Neural cell (in vitro differentiated cells): ENCODE results near the gene ABCA12. TPM values are rescaled to one million over a fixed set of nuclear protein-coding genes. Genes with fewer than 3 reads are reported as not detected.

Experiments used
- H2AFZ ChIP-seq: fragments of 200-600, 300-800 bp; sonication (generic), shearing (Covaris generic); 2 replicates; pipeline ENCODE4 v1.6.0; 2014; ENCODE audit warnings: low read depth, mild to moderate bottlenecking, antibody characterized with exemption, low read length, moderate library complexity
- H3F3A ChIP-seq: fragments of 200-600 bp; shearing (Covaris generic); 2 replicates; pipeline ENCODE4 v1.6.1; 2016; ENCODE audit warnings: mild to moderate bottlenecking, moderate library complexity, mixed read lengths, antibody characterized with exemption, low read length; ENCODE audit not compliant: insufficient read depth, poor library complexity, severe bottlenecking
- H3K27ac ChIP-seq: fragments of 200-600, 300-800 bp; sonication (generic), shearing (Covaris generic); 2 replicates; pipeline ENCODE4 v1.5.1; 2014; ENCODE audit warnings: mild to moderate bottlenecking, low read length, moderate library complexity
- H3K27me3 ChIP-seq: fragments of 300-800, 200-600 bp; sonication (generic), shearing (Covaris generic); 2 replicates; pipeline ENCODE4 v1.6.0; 2014; ENCODE audit warnings: mild to moderate bottlenecking, low read depth, low read length, moderate library complexity; ENCODE audit not compliant: insufficient read depth
- H3K36me3 ChIP-seq: fragments of 300-800, 200-600 bp; sonication (generic), shearing (Covaris generic); 2 replicates; pipeline ENCODE4 v1.5.1; 2014; ENCODE audit warnings: mild to moderate bottlenecking, antibody characterized with exemption, low read length, moderate library complexity; ENCODE audit not compliant: insufficient read depth
- H3K4me2 ChIP-seq: fragments of 300-800, 200-600 bp; sonication (generic), shearing (Covaris generic); 2 replicates; pipeline ENCODE4 v1.6.0; 2014; ENCODE audit warnings: mild to moderate bottlenecking, low read length
- H3K4me3 ChIP-seq: fragments of 300-800, 200-600 bp; sonication (generic), shearing (Covaris generic); 2 replicates; pipeline ENCODE4 v1.5.1; 2014; ENCODE audit warnings: mild to moderate bottlenecking, low read length, moderate library complexity
- H3K79me2 ChIP-seq: fragments of 200-600 bp; shearing (Covaris generic); replicated peaks from 2 replicates; pipeline ENCODE4 v1.6.0; 2014; ENCODE audit warnings: mild to moderate bottlenecking, low read length, moderate library complexity; ENCODE audit not compliant: insufficient read depth
- H3K9ac ChIP-seq: fragments of 300-800, 200-600 bp; sonication (generic), shearing (Covaris generic); 2 replicates; pipeline ENCODE4 v1.6.1; 2016; ENCODE audit warnings: mild to moderate bottlenecking, low read length, mixed read lengths
- H3K9me2 ChIP-seq: fragments of 200-600 bp; shearing (Covaris generic); 2 replicates; pipeline ENCODE4 v1.6.1; 2016; ENCODE audit warnings: mild to moderate bottlenecking, low read length, mixed read lengths; ENCODE audit not compliant: insufficient read depth
- H3K9me3 ChIP-seq: fragments of 200-600, 300-800 bp; sonication (generic), shearing (Covaris generic); 2 replicates; pipeline ENCODE4 v1.6.1; 2016; ENCODE audit warnings: mild to moderate bottlenecking, mixed run types, low read length, moderate library complexity, mixed read lengths
- H4K20me1 ChIP-seq: fragments of 200-600 bp; shearing (Covaris generic); 2 replicates; pipeline ENCODE4 v1.6.1; 2016; ENCODE audit warnings: mild to moderate bottlenecking, mixed run types; ENCODE audit not compliant: insufficient read depth
- EP300 ChIP-seq: fragments of 450-650 bp; conservative IDR thresholded peaks from 2 replicates; pipeline ENCODE4 v1.6.1; 2014; ENCODE audit warnings: antibody characterized with exemption, mild to moderate bottlenecking, moderate library complexity; ENCODE audit not compliant: poor library complexity, severe bottlenecking
- EZH2 ChIP-seq: fragments of 200-600, 300-800 bp; shearing (Covaris generic), sonication (generic); IDR thresholded peaks from 2 replicates; pipeline ENCODE4 v1.6.1; 2014; ENCODE audit warnings: antibody characterized with exemption, low read length, borderline replicate concordance, mild to moderate bottlenecking; ENCODE audit not compliant: insufficient read depth, poor library complexity, severe bottlenecking
- MXI1 ChIP-seq: fragments of 450-650 bp; conservative IDR thresholded peaks from 2 replicates; pipeline ENCODE4 v1.6.1; 2014; ENCODE audit warnings: antibody characterized with exemption, mild to moderate bottlenecking; ENCODE audit not compliant: poor library complexity, severe bottlenecking
- POLR2AphosphoS5 ChIP-seq: IDR thresholded peaks from 2 replicates; pipeline ENCODE4 v1.6.1; 2012
- RAD21 ChIP-seq: fragments of 450-650 bp; conservative IDR thresholded peaks from 2 replicates; pipeline ENCODE4 v1.6.1; 2014; ENCODE audit warnings: antibody characterized with exemption, mild to moderate bottlenecking, moderate library complexity
- SMC3 ChIP-seq: fragments of 450-650 bp; conservative IDR thresholded peaks from 2 replicates; pipeline ENCODE4 v1.6.1; 2014; ENCODE audit warnings: antibody characterized with exemption, mild to moderate bottlenecking, moderate library complexity; ENCODE audit not compliant: poor library complexity
- TAF1 ChIP-seq: IDR thresholded peaks from 2 replicates; pipeline ENCODE4 v1.6.1; 2012; ENCODE audit warnings: low read depth
- polyA plus RNA-seq: library from polyadenylated mRNA; depleted of rRNA; stranded (reverse); fragments of >200 nt; gene quantifications from 2 replicates; pipeline ENCODE4 v1.2.3, GENCODE V29; 2014
- TF ChIP-seq, protein P1 (sequence below): IDR thresholded peaks from 2 replicates; pipeline ENCODE4 v1.6.1; 2012; ENCODE audit warnings: borderline replicate concordance
- TF ChIP-seq, protein P2 (sequence below): fragments of 450-650 bp; IDR thresholded peaks from 2 replicates; pipeline ENCODE4 v1.5.1; 2014; ENCODE audit warnings: antibody characterized with exemption, mild to moderate bottlenecking, moderate library complexity; ENCODE audit not compliant: poor library complexity, severe bottlenecking

ABCA12 gene
- polyA plus RNA-seq, 1 donor from 2014 or later: not detected

DNA sequence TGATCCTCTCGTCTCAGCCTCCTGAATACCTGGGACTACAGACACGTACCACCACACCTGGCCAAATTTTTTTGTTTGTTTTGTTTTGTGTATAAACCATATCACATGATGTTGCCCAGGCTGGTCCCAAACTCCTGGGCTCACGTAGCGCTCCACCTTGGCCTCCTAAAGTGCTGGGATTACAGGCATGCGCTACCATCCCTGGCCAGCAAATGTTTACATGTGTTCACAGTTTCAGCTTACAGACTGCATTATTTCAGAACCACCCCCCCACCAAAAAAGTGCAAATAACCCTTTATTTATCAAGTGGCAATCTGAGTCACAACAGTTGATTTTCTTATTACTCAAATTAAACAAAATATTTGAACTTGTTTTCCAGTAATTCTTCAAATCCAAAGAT, 54.3 kb downstream of the ABCA12 start:
- Histone ChIP-seq H3F3A (no peaks in the 10 kb centered on the region), H3K9me2 (no peaks in the 10 kb centered on the region), H3K9ac (no peak overlapping the region), H3K4me3 (no peak overlapping the region), H3K79me2 (no peaks in the 10 kb centered on the region), H3K36me3 (no peaks in the 10 kb centered on the region), H4K20me1 (no peaks in the 10 kb centered on the region), H3K9me3 (no peaks in the 10 kb centered on the region), H3K27ac (no peak overlapping the region), H2AFZ (no peak overlapping the region), H3K27me3 (no peaks in the 10 kb centered on the region), H3K4me2 (no peak overlapping the region)
- TF ChIP-seq, protein P1, sequence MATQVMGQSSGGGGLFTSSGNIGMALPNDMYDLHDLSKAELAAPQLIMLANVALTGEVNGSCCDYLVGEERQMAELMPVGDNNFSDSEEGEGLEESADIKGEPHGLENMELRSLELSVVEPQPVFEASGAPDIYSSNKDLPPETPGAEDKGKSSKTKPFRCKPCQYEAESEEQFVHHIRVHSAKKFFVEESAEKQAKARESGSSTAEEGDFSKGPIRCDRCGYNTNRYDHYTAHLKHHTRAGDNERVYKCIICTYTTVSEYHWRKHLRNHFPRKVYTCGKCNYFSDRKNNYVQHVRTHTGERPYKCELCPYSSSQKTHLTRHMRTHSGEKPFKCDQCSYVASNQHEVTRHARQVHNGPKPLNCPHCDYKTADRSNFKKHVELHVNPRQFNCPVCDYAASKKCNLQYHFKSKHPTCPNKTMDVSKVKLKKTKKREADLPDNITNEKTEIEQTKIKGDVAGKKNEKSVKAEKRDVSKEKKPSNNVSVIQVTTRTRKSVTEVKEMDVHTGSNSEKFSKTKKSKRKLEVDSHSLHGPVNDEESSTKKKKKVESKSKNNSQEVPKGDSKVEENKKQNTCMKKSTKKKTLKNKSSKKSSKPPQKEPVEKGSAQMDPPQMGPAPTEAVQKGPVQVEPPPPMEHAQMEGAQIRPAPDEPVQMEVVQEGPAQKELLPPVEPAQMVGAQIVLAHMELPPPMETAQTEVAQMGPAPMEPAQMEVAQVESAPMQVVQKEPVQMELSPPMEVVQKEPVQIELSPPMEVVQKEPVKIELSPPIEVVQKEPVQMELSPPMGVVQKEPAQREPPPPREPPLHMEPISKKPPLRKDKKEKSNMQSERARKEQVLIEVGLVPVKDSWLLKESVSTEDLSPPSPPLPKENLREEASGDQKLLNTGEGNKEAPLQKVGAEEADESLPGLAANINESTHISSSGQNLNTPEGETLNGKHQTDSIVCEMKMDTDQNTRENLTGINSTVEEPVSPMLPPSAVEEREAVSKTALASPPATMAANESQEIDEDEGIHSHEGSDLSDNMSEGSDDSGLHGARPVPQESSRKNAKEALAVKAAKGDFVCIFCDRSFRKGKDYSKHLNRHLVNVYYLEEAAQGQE: no peak
- TF ChIP-seq POLR2AphosphoS5: no peak
- no peak for TF ChIP-seq EP300
- TF ChIP-seq EZH2: no peak
- TF ChIP-seq RAD21: no peak
- no peak for TF ChIP-seq MXI1
- no peak for TF ChIP-seq TAF1
- TF ChIP-seq, protein P2, sequence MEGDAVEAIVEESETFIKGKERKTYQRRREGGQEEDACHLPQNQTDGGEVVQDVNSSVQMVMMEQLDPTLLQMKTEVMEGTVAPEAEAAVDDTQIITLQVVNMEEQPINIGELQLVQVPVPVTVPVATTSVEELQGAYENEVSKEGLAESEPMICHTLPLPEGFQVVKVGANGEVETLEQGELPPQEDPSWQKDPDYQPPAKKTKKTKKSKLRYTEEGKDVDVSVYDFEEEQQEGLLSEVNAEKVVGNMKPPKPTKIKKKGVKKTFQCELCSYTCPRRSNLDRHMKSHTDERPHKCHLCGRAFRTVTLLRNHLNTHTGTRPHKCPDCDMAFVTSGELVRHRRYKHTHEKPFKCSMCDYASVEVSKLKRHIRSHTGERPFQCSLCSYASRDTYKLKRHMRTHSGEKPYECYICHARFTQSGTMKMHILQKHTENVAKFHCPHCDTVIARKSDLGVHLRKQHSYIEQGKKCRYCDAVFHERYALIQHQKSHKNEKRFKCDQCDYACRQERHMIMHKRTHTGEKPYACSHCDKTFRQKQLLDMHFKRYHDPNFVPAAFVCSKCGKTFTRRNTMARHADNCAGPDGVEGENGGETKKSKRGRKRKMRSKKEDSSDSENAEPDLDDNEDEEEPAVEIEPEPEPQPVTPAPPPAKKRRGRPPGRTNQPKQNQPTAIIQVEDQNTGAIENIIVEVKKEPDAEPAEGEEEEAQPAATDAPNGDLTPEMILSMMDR: no peak
- no peak for TF ChIP-seq SMC3

DNA sequence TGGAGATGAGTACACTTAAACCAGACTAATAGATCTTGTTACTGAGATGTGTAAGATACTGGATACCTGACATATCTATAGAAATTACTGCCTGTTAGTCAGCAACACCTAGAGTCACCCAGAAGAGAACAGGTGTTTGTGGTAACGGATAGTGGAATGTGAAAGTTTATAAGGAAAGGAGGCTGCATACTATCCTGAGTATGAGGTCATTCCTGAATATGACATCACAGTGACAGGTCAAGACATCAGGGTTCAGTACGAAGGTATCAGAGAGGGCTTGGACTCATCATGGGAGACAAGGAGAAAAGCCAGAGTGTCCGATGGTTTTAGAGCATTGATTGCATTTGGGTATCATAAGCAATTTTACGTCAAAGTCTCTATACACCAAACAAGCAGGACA, 55.3 kb downstream of the ABCA12 start:
- no peak overlapping the region for H3K27ac ChIP-seq
- no peak for TF ChIP-seq TAF1
- no peak for TF ChIP-seq EZH2
- H3K36me3 ChIP-seq: no peaks in the 10 kb centered on the region
- H3K4me3 ChIP-seq: no peak overlapping the region
- no peak overlapping the region for H2AFZ ChIP-seq
- H4K20me1 ChIP-seq: no peaks in the 10 kb centered on the region
- no peaks in the 10 kb centered on the region for H3F3A ChIP-seq
- H3K79me2 ChIP-seq: no peaks in the 10 kb centered on the region
- H3K9ac ChIP-seq: no peak overlapping the region
- H3K9me2 ChIP-seq: no peaks in the 10 kb centered on the region
- H3K27me3 ChIP-seq: no peaks in the 10 kb centered on the region
- no peaks in the 10 kb centered on the region for H3K9me3 ChIP-seq
- H3K4me2 ChIP-seq: no peak overlapping the region

DNA sequence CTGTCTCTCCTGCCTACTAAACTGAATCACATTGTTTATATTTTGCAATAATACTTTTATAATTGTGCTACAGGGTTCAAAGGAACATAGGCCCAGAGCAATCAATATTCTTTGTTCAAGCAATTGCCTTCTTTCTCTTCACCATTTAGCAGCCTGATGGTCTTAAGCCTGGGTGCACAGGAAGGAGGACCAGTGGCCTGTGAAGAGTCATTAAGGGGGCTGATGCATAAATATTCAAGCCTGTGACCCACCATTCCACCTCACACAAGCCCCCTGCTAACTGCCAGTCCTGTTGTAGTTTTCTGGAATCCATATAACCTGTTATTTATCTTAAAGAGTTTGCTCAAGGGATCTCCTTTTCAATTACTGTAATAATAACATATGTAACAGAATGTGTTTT, 56.0 kb downstream of the ABCA12 start:
- no peaks in the 10 kb centered on the region for H4K20me1 ChIP-seq
- TF ChIP-seq, protein P2: no peak
- TF ChIP-seq SMC3: no peak
- no peak for TF ChIP-seq TAF1
- no peak for TF ChIP-seq POLR2AphosphoS5
- no peak for TF ChIP-seq RAD21
- TF ChIP-seq, protein P1: no peak
- no peak for TF ChIP-seq MXI1
- TF ChIP-seq EZH2: no peak
- TF ChIP-seq EP300: no peak
- no peak overlapping the region for H3K27ac ChIP-seq
- no peaks in the 10 kb centered on the region for H3K27me3 ChIP-seq
- H3K36me3 ChIP-seq: no peaks in the 10 kb centered on the region
- H3K79me2 ChIP-seq: no peaks in the 10 kb centered on the region
- H3K9me3 ChIP-seq: no peaks in the 10 kb centered on the region
- H3K9me2 ChIP-seq: no peaks in the 10 kb centered on the region
- H3K4me2 ChIP-seq: no peak overlapping the region
- no peak overlapping the region for H2AFZ ChIP-seq
- no peak overlapping the region for H3K4me3 ChIP-seq
- no peak overlapping the region for H3K9ac ChIP-seq
- H3F3A ChIP-seq: no peaks in the 10 kb centered on the region
